GM18909 (cell line): ENCODE measurements around the gene DAPL1.

Source experiments
- ATAC-seq: cut with Tn5 transposase; IDR thresholded peaks from one replicate; pipeline ENCODE4 v1.9.1; 2021; ENCODE audit warnings: mild to moderate bottlenecking; ENCODE audit not compliant: unreplicated experiment, poor library complexity

Gene DAPL1, protein sequence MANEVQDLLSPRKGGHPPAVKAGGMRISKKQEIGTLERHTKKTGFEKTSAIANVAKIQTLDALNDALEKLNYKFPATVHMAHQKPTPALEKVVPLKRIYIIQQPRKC

GRCh38 chr2:158795195-158795924 lies at the start of gene DAPL1:
TSS of gene DAPL1 (plus strand) at chr2:158795317. CDS start at chr2:158795373, 56 bp downstream.
- ATAC-seq: no peak

DNA sequence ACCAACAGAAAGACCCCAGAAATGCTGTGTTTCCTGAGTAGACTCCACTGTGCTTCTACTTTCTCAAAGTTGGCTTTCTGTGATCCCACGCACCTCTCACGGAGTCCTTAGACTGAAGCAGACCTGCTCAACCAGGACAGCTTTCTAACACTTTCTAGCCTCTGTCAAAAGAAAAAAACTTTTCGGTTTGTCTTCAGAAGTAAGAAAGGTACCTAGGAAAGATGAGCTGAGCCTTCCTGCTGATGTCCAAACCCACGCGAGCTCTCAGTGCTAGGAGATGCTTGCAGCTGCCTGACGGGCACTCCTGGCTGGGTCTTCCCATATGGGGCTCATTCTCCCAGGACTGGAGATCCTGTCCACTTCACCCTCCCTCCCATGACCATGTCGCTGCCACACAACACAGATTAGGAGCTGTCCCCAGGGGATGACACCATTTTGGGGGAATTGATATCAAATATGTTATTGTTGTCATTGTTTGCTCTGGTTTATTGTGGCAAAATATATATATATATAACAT lies 49.2 kb upstream of the DAPL1 start:
- ATAC-seq: no peak

GRCh38 chr2:158746488-158746887 lies 48.6 kb upstream of the DAPL1 start:
- ATAC-seq: no peak

DNA sequence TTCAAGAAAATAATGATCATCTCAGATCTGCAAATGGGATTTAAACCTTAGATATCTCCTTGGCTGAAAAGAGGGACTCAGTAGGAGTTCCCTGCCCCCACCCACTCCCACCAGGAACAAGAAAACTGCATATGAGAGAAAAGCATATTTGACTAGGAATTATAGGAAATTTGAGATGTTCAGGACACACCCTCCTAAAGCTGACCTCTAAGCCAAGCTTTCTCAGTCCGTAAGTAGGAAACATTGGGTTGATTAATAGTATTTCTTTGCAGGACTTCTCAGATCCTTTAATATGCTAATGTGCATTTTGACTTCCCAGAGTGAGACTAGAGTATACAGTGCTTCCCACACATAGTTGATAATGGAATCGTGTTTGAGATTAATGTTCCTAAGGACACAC lies 47.8 kb upstream of the DAPL1 start:
- no peak for ATAC-seq

DNA sequence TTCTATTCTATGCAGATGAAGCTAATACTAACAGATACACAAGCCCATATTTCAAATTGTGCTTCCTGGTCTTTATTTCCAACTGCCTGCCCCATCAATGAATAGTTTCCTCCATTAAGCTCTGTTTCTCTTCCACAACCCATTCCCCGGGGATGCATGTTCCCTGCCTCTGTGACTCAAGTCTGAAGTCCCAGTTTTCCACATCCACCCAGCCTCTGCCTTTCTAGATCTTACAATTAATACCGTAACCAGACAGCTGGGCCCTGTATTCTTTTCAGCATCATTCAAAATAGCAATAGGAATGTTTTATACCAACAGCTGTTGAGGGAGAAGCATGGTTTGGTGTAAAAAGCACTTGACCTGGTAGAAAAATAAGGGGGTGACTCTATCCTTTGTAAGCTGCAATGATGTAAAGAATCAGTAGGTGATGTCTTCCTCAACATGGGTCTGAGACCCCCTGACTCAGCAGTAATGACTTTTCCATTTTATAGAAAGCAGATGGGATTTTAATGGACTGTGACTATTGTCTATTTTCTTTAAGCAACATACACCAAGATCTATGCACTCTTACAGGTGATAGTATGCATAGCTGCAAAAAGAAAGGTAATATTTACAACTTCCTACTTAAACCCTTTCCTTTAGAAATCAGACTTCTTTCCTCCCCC lies 46.1 kb upstream of the DAPL1 start:
- no peak for ATAC-seq

DNA sequence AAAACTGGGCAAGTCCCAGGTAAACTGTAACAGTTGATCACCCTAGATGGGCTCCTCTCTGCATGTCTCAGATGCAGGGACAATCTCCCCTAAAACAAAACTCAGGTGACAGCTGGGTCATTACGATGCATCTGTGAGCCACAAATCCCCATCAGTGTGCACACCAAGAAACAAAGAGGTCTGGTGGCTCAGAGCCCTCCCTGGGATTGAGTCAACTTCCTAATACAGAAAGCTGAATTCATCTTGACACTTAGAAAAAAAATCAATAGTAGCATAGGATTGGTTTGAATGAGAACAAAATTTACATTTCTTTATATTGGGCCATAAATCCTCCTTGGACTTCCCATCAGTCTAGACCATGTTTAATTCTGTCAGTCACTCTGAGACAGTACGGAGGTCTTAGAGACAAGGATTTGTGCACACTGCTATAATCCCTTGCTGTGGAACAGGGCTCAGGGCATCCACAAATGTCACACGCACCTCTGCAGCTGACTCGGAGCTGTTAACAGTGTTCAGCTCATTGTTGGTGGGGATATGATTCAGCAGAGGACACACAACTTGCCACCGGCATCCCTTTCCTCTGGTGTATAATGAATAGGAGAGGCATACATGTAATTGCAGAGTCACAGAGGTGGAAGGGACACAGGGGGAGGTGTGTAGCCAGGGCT lies 44.5 kb upstream of the DAPL1 start:
- ATAC-seq: no peak

DNA sequence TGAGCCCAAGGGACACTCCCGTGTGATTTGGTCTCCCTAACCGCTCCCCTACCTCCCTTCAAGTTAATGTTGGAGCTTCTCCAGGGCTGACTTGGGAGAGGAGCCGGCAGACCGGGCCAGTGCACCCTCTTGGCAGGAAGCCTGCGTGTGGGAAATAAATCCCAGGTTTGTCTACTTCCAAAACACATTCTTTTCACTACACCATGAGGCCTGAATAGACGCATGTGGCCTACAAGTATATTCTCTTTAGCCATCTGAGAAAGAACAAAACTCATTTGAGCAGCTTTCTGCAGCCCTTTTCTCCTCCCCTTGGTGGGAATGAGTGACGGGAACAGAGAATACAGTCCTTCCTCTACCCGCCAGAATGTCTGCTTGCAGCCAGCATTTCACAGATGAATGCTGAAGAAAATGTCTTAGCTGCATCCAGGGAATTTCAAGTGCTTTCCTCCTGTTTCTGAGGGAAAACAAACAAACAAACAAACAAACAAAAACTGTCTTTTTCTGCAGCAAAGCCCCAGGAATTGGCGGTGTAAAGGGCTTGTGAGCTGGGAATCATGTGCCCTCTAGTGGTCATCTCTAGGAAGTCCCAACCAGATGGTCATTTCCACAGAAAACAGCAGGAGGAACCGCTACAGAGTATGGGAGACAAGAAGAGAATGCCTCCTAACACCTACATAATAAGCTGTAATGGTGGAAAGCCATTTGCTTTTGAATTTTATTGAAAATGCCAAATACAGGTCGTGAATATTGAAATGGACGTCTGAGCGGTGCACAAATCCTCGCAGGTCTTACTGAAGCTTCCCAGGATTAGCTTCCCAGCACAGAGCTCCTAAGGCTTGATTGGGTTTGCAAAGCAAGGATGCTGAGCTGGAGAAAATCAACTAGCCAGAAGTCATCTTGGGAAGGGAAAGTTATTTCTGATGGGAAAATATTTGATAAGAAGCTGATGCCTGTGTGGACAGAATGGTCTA lies 41.2 kb upstream of the DAPL1 start:
- peak; percentile 89 for ATAC-seq

- ATAC-seq: no peak
Measured at GRCh38 chr2:158755310-158756087, 39.6 kb upstream of the DAPL1 start.

DNA sequence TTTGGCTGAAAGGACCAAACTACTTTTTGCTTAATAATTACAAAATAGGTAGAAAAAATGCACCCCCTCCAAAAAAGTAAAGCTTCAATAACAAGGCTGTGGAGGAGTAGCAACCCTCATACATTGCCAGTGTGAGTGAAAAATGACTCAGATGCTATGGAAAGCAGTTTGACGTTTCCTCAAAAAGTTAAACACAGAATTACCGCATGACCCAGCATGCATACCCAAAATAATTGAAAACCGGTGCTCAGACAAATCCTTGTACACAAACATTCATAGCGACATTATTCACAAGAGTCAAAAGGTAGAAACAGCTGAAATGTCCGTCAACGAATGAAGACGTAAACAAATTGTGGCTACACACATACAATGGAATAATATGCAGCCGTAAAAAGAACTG lies 38.8 kb upstream of the DAPL1 start:
- ATAC-seq: no peak

DNA sequence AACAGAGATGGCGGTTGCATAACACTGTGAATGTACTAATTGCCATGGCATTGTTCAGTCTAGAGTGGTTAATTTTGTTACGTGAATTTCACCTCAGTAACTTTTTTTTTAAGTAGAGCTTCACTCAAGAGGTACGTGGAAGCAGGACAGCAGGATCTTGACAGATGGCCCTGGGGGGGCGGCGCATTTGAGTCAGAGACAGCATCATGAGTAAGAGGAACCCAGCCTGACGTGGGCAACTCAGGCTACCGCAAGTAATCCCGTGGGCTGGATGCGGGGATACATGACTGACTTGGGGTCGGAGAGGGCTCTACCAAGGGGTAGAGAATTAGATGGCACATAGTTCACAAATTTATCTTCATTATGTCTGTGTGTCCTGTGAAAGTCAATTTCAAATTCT lies 38.1 kb upstream of the DAPL1 start:
- ATAC-seq: no peak

DNA sequence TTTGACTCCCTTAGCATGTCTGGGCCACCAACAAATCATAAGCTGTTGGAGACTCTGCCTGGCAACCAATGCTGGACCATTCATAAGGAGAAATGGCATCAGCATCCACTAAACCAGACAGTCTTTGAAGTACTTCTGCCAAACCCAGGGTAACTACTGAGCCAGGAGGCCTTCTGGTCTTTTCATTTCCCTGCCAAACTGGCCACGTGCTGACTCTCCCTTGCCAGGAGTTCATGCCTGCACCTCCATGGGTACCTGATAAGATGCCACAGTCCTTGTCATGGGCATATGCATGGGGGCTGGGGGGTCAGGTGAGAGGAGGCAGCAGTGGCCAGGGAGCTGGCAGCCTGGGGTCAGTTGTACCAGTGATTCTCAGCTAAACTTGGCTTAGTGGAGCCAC lies 34.2 kb upstream of the DAPL1 start:
- ATAC-seq: no peak

GRCh38 chr2:158761621-158762020 lies 33.5 kb upstream of the DAPL1 start:
- no peak for ATAC-seq

DNA sequence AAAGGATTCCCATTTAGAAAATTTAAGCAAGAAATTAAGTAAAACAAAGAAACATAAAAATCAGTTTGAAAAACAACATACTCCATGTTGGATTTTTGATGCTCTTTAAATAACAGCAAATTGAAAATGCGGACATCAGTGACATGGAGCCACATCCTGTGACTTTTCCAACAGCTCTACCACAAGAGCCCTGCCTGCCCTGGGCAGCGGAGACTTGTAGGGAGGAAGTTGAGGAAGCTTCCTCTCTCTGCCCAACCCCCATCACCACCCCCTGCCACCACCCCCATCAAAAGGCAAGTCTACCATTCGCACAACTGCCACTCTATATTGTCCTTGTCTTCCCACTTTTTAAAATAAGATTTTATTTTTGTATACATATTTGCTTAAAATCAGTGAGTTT lies 32.8 kb upstream of the DAPL1 start:
- ATAC-seq: no peak

- ATAC-seq: no peak
Measured at GRCh38 chr2:158766524-158766923, 28.6 kb upstream of the DAPL1 start.

GRCh38 chr2:158772306-158773078 lies 22.6 kb upstream of the DAPL1 start:
- no peak for ATAC-seq

DNA sequence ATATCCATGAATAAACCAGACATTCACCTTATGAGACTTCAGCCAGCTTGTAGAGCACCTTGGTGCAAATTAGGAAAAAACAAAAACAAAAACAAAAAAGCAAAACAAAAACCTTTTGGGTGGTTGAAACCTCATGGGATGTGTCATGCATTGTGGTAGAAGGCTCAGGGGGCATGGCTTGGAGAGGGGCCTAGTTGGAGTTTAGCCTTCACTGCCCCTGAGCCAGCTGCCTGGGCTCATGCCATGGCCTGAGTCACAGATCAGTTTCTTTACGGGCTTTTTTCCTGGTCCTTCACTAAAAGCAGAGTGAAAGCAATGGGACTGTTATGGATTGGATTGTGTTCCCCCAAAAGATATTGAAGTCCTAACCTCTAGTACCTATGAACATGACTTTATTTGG lies 22.0 kb upstream of the DAPL1 start:
- no peak for ATAC-seq

GRCh38 chr2:158774681-158775080 lies 20.4 kb upstream of the DAPL1 start:
- ATAC-seq: no peak

DNA sequence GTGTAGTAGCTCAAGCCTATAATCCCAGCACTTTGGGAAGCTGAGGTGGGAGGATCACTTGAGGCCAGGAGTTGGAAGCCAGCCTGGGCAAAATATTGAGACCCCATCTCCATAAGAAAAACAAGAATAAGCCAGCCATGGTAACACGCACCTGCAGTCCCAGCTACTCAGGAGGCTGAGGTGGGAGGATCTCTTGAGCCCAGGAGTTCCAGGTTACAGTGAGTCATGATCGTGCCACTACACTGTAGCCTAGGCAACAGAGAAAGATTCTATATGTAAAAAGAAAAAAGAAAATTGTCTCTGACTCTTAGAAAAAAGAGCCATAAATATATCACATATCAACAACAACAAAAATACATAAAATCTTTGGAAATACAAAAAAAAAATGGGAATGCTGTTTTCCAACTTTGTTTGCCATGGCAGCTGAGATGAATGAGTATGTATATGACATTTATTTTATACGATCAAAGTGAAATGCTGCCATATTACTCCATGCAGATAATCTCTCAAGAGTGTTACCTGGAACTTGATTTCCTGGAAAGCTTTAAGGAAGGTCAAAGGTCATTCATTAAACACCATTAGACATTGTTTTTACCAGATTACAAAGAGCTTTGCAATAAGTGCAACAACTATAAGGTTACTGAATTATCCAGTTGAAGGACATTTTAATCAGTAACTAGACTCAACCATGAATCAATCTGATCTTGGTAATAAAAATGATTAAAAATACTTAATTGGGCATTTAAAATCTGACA lies 19.7 kb upstream of the DAPL1 start:
- ATAC-seq: no peak
